NCI-H460 (cell line): ENCODE measurements around the gene CHD9. TPM values are rescaled to one million over a fixed set of nuclear protein-coding genes. Genes with fewer than 3 reads are reported as not detected.
"Not testable (repeated sequence)": the region's sequence is repeated elsewhere in the genome, so short reads cannot be mapped to it uniquely, and the experiment has no call there.

ENCODE experiments used
- DNase-seq: peaks from one replicate; pipeline ENCODE4 v3.0.0-alpha.2; 2016; ENCODE audit warnings: low read depth; ENCODE audit errors: extremely low read depth
- total RNA-seq: library from RNA; depleted of rRNA; stranded (reverse); fragments of >200 nt; shearing (Covaris generic); gene quantifications from 2 replicates; pipeline ENCODE4 v1.2.3, GENCODE V29; 2014

The CHD9 gene
- total RNA-seq, 1 experiment from 2014 or later = 38.8 TPM

DNA sequence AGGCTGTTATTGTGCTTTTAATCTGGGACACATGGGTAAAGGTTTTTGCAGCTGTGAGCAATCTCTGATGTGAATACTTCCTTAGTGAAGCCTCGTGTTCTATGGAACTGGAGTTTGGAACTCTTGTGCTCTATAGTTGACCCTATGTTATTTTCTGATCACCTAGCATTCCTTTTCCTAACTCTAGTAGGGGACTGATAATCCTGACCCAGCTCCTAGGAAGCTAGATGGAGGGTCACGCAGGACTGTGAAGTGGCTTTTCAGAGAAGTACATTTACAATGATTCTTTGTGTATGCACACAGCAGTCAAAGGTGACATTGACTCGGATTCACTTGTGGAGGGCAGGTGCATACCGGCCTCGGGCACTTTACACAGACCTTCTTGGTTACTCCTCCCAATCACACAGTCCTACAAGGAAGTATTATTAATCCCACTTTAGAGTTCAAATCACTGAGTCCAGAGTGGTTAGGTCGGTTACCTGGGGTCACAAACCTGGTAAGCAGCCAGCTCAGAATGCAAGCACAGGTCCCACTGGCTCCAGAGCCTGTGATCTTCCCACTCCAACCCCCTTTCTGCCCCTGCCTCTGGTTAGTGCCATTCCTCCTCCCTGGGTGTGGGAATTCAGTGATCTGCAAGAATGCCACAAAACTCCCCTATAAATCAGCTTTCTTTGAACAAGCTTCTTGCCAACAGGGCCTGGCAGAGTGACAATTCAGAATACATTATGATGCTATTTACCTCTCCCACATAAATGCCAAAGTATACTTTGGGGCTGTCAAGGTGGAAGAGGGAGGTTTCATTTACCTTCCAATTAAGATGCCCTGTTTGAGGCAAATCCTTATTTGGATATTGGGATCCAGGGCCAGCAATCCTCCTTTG is 9.2 kb upstream of the CHD9 start:
- no peak for DNase-seq

DNA sequence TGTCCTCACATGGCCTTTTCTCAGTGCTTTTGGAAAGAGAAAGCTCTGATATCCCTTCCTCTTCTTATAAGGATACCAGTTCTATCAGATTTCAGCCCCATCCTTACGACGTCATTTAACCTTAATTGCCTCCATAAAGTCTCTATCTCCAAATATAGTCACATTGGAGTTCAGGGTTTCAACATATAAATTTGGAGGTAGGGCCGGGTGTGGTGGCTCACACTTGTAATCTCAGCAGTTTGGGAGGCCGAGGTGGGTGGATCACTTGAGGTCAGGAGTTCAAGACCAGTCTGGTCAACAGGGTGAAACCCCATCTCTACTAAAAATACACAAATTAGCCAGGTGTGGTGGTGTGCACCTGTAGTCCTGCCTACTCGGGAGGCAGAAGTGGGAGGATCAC is 7.3 kb upstream of the CHD9 start:
- DNase-seq = not testable (repeated sequence)

DNA sequence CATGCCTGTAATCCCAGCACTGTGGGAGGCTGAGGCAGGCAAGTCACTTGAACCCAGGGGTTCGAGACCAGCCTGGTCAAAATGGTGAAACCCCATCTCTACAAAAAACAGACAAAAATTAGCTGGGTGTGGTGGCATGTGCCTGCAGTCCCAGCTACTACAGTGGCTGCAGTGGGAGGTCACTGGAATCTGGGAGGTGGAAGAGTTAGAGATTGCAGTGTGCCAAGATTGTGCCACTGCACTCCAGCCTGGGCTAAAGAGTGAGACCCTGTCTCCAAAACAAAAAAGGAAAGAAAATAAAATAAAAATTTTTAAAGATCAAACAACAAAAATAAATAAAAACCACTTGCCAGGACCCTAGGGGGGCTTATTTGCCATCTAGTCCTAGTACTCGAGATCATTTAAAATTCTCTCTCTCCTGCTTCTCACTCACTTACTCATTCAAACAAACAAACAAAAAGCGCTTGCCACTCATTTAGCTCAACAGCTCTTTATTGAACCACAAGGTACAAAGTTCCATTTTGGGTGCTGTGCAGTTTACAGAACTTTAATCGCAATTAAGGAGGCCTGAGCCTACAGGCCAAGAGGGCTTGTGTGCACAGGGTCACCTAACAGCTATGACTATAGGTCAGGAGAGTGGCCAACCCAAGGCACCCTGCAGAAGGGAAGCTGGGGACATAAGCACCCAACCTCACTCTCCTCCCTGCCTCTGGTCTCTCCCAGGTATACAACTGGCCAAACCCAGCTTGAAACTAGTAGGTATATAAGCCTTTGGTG is 6.5 kb upstream of the CHD9 start:
- no peak for DNase-seq

DNA sequence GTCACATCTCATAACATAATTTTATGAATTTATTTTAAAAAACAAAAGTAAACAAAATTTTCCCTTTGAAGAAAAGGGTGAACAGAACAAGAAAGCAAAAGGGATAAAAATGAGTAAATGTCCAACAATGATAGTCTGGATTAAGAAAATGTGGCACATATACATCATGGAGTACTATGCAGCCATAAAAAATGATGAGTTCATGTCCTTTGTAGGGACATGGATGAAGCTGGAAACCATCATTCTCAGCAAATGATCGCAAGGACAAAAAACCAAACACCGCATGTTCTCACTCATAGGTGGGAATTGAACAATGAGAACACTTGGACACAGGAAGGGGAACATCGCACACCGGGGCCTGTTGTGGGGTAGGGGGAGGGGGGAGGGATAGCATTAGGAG is 3.5 kb upstream of the CHD9 start:
- DNase-seq = not testable (repeated sequence)

DNA sequence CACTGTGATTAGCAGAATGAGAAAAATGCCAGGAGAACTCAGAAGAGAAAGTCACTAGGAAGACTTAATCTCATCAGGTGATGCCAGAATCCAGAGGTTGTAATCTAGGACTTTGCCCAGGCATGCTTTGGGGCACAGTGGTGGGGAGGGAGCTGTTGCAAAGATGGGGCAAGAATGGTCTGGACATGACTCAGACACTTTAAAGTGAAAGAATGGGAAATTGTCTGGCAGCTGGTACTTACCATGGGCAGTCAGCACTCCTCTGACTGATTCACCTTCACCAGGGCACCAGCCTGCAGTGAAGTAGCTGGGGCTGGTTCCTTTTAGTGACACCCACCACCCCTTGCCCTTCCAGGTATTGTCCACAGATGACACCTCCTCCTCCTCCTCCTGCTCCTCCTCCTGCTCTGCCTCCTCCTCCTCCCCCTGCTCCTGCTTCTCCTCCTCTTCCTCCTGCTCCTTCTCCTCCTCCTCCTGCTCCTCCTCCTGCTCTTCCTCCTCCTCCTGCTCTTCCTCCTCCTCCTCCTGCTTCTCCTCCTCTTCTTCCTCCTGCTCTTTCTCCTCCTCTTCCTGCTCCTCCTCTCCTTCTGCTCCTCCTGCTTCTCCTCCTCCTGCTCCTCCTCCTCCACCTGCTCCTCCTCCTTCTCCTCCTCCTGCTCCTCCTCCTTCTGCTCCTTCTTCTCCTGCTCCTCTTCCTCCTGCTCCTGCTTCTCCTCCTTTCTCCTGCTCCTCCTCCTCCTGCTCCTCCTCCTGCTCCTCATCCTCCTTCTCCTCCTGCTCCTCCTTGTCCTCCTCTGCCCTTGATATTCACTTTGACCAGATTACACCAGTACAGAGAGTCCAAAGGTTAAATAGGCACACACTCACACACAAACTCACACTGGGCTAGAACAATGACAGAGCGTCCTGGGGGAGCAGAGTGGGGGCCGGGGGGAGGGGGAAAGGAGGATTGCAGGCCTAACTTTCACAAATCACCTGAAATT is 2.0 kb upstream of the CHD9 start, which contains the start of gene CHD9NB:
CHD9NB (minus strand) TSS at position 379 of the 983 bp plus-strand sequence. CDS start 8,739 bp downstream, outside the sequence.
- peak; percentile 63 for DNase-seq

DNA sequence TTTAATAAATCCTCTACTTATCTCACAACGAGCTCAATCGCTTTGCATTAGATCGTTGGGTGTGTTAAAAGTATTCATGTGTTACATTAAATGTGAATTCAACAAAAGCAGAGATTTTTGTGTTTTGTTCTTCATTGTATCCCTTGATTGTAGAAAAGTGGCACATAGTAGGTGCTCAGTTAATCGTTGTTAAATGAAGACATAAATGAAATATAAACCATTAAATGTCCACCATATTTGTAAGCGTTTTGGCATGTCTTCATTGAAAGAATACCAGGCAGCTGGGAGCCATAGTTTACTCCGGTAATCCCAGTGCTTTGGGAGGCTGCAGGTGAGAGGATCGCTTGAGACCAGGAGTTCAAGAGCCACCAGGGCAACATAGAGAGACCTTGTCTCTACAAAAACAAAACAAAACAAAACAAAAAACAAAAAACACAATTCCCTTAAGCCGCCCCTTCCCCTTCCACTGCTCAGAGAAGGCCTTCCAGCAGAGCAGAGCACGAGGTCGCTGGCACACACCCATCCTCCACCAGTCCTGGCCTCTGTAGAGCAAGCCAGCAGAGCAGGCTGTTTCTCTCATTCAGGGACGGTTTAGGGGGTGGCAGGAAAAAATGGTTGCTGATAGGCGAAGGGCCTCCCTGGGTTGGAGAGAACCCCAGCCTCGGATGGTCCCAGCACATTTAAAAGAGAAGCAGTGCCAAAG is 673 bp upstream of the CHD9 start:
- no peak for DNase-seq

DNA sequence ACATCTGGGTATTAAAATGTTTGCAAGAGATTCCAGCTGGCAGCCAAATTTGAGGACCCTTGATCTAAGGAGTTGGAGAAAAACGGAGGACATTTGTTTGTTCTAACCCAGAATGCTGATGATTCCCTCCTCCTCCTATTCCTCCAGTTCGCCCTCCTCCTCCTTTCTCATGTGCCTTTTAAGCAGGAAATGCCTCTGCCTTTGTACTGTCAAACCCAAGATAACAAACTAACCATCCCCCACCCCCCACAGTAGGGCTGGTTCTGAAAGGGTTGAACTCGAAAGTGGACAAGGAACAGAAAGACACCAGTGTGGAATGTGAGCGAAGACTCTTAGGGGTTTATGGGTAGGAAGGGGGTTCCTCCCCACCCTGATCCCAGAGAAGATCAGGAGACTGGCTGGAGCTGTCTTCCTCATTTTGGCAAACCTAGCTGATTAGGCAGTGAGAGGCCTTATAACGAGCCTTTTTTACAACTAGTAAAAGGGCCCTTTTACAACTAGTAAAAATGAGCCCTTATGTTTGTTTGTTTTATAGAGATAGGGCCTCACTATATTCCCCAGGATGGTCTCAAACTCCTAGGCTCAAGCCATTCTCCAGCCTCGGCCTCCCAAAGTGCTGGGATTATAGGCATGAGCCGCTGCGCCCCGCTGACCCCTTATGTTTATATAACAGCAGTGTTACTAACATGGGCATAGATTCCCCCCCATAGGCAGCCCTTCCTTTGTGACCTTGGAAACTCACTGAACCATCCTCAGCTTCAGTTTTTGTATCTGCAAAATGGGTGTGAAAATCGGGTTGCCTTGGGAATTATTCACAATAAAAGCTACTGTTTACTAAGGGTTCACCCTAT is 975 bp downstream of the CHD9 start:
- no peak for DNase-seq

DNA sequence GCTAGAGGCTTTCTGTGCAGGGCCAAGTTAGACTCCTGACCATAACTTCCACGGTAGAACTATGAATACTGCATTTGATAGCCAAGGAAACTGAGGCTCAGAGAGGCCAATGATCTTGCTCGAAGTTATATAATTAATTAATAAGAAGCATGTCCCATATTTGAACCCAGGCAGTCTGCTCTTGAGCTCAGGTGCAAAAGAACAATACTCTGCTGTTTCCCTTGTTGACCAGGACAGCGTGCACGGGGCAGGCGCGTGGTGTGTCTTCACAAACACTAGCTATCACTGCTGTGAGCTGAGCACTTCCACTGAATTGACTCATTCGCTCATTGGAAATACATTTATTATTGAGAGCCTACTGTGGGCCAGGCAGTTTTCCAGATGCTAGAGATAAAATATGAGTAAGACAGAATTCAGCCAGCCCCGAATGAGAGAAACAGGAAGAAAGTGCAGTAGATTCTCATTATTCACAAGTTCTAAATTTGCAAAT is 1.6 kb downstream of the CHD9 start:
- DNase-seq = no peak

DNA sequence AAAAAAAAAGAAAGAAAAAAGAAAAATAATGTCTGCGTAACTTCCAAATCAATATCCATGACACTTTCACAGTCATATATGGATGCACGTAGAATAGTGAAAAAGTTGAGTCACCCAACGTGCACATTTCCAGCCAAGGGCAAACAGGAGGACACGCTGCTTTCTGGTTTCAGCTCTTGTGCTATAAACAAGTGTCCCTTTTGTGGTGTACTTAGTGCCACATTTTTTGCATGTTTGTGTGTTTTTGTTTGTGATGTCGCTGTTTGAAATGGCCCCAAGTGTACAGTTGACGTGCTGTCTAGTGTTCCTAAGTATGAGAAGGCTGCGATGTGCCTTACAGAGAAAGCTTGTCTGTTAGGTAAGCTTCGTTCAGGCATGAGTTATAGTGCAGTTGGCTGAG is 2.9 kb downstream of the CHD9 start:
- no peak for DNase-seq

DNA sequence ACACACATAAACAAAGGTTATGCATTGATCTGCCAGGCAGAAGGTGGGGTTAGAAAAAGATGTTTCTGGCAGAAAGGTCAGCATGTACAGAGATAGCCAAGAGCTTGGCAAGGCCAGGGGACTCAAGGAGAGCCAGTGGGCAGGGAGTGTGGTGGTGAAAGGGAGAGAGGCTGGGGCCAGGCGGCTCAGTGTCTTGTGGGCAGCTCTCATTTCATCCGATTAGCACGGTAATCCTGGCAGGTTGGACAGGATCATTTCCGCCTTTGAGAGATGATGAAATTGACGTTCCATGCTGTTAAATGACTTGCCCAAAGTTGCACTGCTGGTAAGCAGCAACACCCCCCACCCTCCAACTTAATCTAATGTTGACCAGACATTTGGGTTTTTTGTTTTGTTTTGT is 3.6 kb downstream of the CHD9 start:
- DNase-seq = no peak

DNA sequence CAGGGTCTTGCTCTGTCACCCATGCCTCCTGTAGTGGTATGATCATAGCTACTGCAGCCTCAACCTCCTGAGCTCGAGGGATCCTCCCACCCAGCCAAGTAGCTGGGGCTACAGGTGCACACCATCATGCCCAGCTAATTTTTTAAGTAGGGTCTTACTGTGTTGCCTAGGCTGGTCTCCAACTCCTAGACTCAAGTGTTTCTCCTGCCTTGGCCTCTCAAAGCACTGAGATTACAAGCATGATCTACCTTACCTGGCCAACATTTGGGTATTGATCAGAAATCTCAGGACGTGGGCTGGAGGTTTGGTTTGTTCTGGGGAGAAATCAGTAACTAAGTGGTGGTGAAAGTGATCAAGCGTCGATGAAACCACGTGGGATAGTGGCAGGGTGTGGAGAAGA is 4.1 kb downstream of the CHD9 start:
- no peak for DNase-seq

DNA sequence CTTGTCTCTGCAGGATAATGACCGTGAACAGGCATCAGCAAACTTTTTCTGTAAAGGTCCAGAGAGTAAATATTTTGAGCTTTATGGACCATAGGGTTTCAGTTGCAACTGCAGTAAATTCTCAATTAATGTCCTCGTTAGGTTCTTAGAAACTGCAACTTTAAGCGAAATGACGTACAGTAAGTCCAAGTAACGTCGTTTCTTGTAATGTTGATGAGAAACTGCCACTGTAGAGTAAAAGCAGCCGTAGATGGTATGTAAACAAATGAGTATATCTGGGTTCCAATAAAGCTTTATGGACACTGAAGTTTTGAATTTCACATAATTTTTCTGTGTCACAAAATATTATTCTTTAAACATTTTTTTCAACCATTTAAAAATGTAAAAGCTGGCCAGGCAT is 4.9 kb downstream of the CHD9 start:
- DNase-seq = no peak

DNA sequence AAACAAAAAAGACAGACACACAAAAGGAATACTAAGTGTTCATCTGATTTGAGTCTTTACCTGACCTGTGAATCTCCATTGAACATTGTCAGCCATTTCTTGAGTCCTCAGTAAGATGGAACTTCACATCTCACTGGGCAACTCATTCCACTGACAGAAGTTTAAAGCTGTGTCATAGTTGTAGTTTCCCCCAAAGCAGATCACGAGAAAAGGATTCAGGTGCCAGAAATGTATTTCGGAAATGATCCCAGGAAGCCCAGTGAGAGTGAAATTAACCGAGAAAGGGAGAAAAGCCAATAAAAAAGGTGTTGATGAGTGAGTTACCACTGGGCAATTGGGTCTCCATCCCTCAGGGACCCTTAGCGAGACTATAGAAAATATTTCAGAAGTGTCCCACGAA is 6.5 kb downstream of the CHD9 start:
- no peak for DNase-seq

DNA sequence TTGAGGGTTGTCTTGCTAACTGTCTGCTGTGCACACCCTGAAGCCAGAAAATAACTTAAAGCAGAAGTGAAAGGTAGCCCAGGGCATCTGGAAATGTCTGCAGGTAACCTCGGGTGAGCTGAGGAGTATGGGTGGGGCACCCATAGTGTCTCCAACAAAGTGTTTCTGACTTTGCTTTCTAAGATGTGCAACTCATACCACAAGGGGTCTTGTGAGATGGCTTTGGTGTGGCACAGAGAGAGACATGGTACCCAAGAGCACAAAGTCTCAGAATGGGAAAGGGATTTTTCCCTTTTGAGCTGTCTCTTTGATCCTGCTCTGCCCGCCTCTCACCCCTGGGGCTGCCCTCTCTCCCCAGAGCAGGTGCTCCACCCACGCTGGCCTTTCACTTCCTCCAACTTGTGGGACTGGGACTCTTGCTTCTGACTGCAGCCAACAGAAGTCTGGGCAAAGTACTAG is 6.9 kb downstream of the CHD9 start:
- DNase-seq = no peak

DNA sequence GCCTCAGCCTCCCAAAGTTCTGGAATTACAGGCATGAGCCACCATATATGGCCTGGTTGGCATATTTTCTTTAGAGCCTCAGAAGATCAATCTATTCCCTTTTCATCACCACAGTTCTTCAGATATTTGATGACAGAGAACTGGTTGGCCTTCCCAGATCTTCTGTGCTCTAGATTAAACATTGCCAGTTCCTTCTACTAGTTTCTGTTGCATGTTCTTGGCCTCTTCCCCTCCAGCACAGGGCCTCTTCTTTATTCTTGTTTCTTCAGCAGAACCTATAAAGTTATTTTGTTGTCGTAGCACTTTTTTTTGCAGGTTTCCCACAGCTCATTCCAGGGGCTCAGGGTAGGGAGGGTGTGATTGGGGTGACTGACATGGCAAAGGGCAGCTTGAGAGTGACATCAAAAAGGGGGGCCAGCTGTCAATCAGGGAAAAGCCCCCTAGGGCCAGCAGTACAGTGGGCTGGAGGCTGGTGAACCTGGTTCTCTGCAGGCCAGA is 9.3 kb downstream of the CHD9 start:
- DNase-seq = no peak

DNA sequence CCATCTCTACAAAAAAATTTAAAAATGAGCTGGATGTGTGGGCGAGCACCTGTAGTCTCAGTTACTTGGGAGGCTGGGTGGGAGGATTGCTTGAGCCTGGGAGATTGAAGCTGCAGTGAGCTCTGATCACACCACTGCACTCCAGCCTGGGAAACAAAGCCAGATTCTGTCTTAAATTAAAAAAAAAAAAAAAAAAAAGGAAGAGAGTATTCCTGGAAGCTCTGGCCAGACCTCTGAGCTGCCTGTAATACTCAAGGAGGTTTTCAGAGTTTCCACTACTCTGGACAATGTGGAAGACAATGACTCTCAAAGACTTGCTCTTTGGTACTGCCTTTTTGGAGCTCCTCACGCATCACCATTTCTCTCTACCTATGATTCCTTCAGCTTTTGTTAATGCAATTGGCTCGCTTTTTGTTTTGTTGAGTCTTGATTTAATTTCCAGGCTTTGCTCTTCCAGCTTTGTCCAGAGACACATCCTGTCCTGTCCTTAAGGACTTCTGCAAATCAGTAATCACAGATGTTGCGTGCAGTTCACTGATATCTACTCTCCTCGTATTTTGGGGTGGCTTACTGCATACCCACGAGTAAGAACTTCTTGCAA is 10.8 kb downstream of the CHD9 start:
- no peak for DNase-seq

DNA sequence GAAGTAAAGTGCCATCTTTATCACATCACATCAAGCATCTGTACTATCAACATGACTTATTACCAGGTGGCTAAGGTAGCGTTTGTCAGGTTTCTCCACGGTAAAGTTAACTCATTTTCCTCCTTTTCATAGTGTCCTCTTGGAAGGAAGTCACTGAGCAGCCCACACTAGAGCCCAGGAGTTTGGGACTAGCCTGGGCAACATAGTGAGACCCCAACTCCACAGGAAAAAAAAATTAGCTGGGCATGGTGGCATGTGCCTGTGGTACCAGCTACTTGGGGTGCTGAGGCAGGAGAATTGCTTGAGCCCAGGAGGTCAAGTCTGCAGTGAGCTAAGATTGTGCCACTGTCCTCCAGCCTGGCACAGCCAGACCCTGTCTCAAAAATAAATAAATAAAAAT is 12.9 kb downstream of the CHD9 start:
- DNase-seq = no peak

DNA sequence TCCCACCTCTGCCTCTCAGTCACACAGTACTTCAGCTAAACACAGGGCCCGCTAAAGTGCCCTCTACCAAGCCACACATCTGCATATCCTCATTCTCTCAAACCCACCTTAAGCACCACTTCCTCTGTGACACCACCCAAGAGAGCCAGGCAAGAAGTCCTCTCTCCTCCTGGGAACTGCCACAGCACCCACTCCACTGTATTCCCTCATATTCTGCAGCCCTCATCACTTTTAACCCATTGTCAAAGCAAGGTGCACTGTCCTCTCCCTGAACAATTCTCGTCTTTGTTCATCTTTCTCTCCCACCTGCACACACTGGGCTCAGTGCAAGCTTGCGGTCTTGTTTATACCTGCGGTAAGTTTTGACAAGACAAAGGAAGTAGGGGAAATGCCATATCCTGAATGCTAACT is 13.6 kb downstream of the CHD9 start:
- no peak for DNase-seq
